ENCODE data around the gene CGREF1. TPM values are rescaled to one million over a fixed set of nuclear protein-coding genes. Genes with fewer than 3 reads are reported as not detected.

Gene CGREF1
- total RNA-seq, 1 donor from 2014 or later, result 1.6 TPM

Other genes starting within 250 kb of the CGREF1 start
- gene MAPRE3, start 148.5 kb downstream of the CGREF1 start, total RNA-seq, result 4.0 TPM
- 21.0 TPM for gene TMEM214, start 86.2 kb downstream of the CGREF1 start, total RNA-seq
- 8.9 TPM for gene AGBL5, start 67.5 kb downstream of the CGREF1 start, total RNA-seq
- 209 TPM for gene OST4, start 47.5 kb downstream of the CGREF1 start, total RNA-seq
- gene EMILIN1, start 40.5 kb downstream of the CGREF1 start, total RNA-seq, result 82.0 TPM
- 1.6 TPM for gene KHK, start 32.4 kb downstream of the CGREF1 start, total RNA-seq
- gene ABHD1, start 4.7 kb upstream of the CGREF1 start, total RNA-seq, result 1.3 TPM
- gene PREB, start 15.5 kb upstream of the CGREF1 start, total RNA-seq, result 52.6 TPM
- gene PRR30, start 20.3 kb upstream of the CGREF1 start, total RNA-seq, result not detected
- gene TCF23, start 29.9 kb upstream of the CGREF1 start, total RNA-seq, result not detected
- gene ATRAID, start 92.9 kb upstream of the CGREF1 start, total RNA-seq, result 114 TPM
- gene SLC5A6, start 93.1 kb upstream of the CGREF1 start, total RNA-seq, result 26.1 TPM
- gene CAD, start 98.2 kb upstream of the CGREF1 start, total RNA-seq, result 33.7 TPM
- not detected for gene SLC30A3, start 143.9 kb upstream of the CGREF1 start, total RNA-seq
- gene DNAJC5G, start 156.3 kb upstream of the CGREF1 start, total RNA-seq, result not detected
- gene TRIM54, start 163.3 kb upstream of the CGREF1 start, total RNA-seq, result 40.5 TPM
- not detected for gene UCN, start 189.3 kb upstream of the CGREF1 start, total RNA-seq
- 34.6 TPM for gene MPV17, start 204.0 kb upstream of the CGREF1 start, total RNA-seq
- gene GTF3C2, start 237.6 kb upstream of the CGREF1 start, total RNA-seq, result 30.3 TPM